ENCODE measurements around the gene MICAL3.
"Not testable (repeated sequence)": the region's sequence is repeated elsewhere in the genome, so short reads cannot be mapped to it uniquely, and the experiment has no call there.

MICAL3 gene

DNA sequence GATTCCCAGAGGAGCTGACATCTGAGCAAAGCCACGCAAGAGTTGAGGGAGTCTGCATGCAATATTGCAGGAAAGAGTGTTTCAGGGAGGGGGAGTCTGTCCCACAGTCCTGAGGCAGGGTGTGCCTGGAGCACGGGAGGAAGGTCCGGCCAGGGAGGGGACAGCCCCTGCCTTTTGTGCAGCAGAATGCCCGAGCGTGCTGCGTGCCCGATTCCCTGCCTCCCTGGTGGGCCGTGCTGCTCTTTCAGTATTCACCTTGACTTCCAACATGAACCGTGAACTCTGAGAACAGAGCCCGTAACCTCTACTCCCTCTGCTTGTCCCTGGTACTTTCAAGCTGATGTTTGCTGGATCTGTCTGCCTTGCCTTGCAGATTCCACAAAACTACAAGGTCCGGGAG is 39.3 kb downstream of the MICAL3 start:
- H3K36me3 Mint-ChIP-seq (ENCODE audit: low read depth); H3K4me3 Mint-ChIP-seq; H3K27me3 Mint-ChIP-seq (ENCODE audit: low read depth); H3K27ac Mint-ChIP-seq; H3K9me3 Mint-ChIP-seq: not testable (repeated sequence)
- H3K4me1 Mint-ChIP-seq (ENCODE audit: low read depth): peaks cover 36% of the 10 kb centered on the region

DNA sequence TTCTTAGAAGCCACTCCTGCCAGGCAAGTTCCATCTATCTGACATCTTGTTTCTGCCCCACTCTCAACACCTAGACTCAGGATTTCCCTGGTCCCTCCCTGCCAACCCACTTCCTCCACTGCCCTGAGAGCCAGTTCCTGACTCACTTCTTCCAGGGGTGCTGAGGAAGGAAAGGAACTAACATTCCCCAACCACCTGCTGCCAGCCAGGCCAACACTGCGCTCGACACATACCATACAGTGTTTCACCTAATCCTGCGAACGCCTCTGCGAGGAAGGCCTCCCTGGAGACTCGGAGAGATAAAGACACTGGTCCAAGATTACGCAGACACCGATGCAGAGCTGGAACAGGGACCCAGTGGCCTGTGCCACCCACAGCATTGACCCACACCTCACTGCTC is 40.2 kb downstream of the MICAL3 start:
- Mint-ChIP-seq H3K36me3 (ENCODE audit: low read depth) (peaks cover 1% of the 10 kb centered on the region), H3K27me3 (ENCODE audit: low read depth) (no peaks in the 10 kb centered on the region), H3K27ac (no peak overlapping the region), H3K4me3 (no peak overlapping the region), H3K9me3 (no peaks in the 10 kb centered on the region), H3K4me1 (ENCODE audit: low read depth) (peaks cover 32% of the 10 kb centered on the region)

DNA sequence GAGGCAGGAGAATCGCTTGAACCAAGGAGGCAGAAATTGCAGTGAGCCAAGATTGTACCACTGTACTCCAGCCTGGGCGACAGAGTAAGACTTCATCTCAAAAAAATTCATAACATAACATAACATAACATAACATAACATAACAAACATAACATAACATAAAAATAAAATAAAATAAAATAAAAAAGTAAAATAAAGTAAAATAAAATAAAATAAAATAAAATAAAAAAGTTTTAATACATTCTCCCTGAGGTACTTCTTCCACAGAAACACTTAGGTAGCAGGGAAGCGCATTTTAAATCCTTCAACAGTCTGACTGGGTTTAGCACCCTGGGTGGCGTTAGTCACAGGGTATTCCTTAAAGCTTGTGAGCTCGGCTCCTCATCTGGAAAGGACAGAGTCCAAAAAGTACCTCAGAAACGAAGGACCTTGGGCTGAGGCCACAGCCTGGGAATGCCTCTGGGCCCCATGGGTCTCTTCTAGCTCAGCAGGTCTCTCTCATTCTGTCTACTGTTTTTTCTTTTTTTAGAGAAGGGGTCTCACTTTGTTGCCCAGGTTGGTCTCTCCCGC is 41.7 kb downstream of the MICAL3 start:
- Mint-ChIP-seq H3K27ac (peak overlapping the region; percentile 31), H3K4me3 (no peak overlapping the region), H3K4me1 (ENCODE audit: low read depth) (peaks cover 29% of the 10 kb centered on the region), H3K9me3 (no peaks in the 10 kb centered on the region), H3K27me3 (ENCODE audit: low read depth) (no peaks in the 10 kb centered on the region), H3K36me3 (ENCODE audit: low read depth) (peaks cover 1% of the 10 kb centered on the region)

DNA sequence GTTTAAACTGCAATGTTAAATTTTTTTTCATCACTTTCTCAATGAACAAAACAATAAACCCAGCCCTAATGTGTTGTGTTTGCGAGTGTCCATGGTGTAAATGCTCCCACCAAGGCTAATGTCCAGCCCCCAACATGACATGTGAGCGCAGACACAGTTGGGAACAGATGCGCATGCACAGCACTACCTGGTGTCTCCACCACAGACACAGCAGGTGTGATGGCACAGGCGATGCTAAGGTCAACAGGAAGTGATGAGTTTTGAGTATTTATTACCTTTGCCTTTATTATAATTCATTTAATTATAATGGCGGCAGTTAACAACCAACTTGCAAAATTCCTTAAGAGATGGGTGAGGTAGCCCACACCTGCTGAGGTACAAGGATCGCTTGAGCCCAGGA is 42.9 kb downstream of the MICAL3 start:
- no peak overlapping the region for H3K4me3 Mint-ChIP-seq
- H3K9me3 Mint-ChIP-seq: no peaks in the 10 kb centered on the region
- H3K27me3 Mint-ChIP-seq (ENCODE audit: low read depth): peaks cover 4% of the 10 kb centered on the region
- H3K36me3 Mint-ChIP-seq (ENCODE audit: low read depth): no peaks in the 10 kb centered on the region
- H3K4me1 Mint-ChIP-seq (ENCODE audit: low read depth): peaks cover 28% of the 10 kb centered on the region
- H3K27ac Mint-ChIP-seq: no peak overlapping the region

DNA sequence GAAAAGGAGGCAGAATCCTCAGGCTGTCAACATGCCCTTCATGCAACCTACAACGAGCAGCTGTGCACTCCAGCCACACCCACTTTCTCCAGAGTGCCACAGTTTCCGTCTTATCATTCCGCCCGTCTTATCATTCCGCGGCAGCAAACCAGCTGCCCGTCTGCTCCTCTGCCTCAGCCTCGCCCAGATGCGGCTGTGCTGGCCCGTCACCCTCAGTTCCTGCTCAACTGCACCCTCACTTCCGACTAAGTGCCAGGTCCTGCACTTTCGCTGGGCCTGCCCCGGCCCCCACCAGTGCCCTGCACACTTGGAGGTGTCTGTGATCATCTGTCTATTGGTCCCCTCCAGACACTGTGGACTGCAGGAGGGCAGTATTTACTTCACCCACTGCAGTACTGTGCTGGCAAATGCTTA is 43.7 kb downstream of the MICAL3 start:
- Mint-ChIP-seq H3K4me3 (peak overlapping the region; percentile 72), H3K27me3 (ENCODE audit: low read depth) (peaks cover 7% of the 10 kb centered on the region), H3K4me1 (ENCODE audit: low read depth) (peaks cover 28% of the 10 kb centered on the region), H3K27ac (no peak overlapping the region), H3K36me3 (ENCODE audit: low read depth) (no peaks in the 10 kb centered on the region), H3K9me3 (no peaks in the 10 kb centered on the region)

DNA sequence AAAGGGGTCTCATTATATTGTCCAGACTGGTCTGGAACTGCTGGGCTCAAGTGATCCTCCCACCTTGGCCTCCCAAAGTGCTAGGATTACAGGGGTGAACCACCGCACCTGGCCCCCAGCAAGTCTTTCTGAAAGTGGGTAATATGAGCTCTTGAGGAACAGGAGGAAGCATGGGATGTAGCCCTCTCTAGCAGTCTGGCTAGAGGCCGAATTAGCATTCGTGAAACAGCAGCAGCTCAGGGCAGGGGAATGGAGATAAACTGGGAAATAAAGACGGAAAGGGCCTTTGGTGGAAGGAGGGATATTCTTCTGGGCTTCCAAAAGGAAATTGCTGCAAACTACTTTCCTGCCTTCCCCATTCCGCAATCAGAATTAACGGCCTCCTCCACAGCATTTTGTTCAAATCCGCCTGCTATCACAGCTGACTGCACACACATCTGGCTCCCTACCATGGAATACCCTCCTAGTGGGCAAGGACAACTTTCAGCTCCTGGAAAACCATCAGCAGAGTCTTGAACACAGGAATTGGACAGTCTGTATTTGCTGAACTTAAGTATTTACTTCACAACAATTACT is 44.3 kb downstream of the MICAL3 start:
- H3K4me1 Mint-ChIP-seq (ENCODE audit: low read depth): peaks cover 27% of the 10 kb centered on the region
- H3K27me3 Mint-ChIP-seq (ENCODE audit: low read depth): peaks cover 7% of the 10 kb centered on the region
- H3K4me3 Mint-ChIP-seq: peak overlapping the region; percentile 72
- no peaks in the 10 kb centered on the region for H3K9me3 Mint-ChIP-seq
- H3K27ac Mint-ChIP-seq: no peak overlapping the region
- H3K36me3 Mint-ChIP-seq (ENCODE audit: low read depth): no peaks in the 10 kb centered on the region

DNA sequence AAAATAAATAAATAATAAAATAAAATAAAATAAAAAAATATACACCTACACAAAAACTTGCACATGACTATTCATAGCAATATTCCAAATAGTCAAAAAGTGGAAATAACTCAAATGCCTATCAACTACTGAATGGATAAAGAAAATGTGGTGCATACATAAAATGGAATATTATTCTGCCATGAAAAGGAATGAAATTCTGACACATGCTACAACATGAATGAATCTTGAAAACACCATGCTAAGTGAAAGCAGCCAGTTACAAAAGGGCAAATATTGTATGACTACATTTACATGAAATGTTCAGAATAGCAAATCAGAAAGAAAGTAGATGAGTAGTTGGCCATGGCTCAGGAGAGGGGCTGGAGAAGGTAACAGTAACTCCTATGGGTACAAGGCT is 46.3 kb downstream of the MICAL3 start:
- Mint-ChIP-seq H3K4me1 (ENCODE audit: low read depth) (peaks cover 23% of the 10 kb centered on the region), H3K27ac (no peak overlapping the region), H3K9me3 (no peaks in the 10 kb centered on the region), H3K36me3 (ENCODE audit: low read depth) (no peaks in the 10 kb centered on the region), H3K27me3 (ENCODE audit: low read depth) (peaks cover 7% of the 10 kb centered on the region), H3K4me3 (no peak overlapping the region)

DNA sequence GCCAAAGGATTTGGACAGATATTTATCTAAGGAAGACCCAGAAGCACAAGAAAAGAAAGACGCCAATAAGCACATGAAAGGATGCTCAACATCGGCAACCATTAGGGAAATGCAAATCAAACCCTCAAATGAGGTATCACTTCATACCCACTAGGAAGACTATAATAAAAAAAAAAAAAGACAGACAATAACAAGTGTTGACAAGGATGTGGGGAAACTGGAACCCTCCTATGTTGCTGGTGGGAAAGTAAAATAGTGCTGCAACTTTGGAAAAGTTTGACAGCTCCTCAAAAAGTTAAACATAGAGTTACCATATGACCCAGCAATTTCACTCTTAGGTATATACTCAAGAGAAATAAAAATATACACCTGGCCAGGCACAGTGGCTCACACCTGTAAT is 47.0 kb downstream of the MICAL3 start:
- no peaks in the 10 kb centered on the region for H3K9me3 Mint-ChIP-seq
- H3K4me3 Mint-ChIP-seq: no peak overlapping the region
- H3K27ac Mint-ChIP-seq: no peak overlapping the region
- no peaks in the 10 kb centered on the region for H3K36me3 Mint-ChIP-seq (ENCODE audit: low read depth)
- peaks cover 23% of the 10 kb centered on the region for H3K4me1 Mint-ChIP-seq (ENCODE audit: low read depth)
- H3K27me3 Mint-ChIP-seq (ENCODE audit: low read depth): peaks cover 7% of the 10 kb centered on the region

DNA sequence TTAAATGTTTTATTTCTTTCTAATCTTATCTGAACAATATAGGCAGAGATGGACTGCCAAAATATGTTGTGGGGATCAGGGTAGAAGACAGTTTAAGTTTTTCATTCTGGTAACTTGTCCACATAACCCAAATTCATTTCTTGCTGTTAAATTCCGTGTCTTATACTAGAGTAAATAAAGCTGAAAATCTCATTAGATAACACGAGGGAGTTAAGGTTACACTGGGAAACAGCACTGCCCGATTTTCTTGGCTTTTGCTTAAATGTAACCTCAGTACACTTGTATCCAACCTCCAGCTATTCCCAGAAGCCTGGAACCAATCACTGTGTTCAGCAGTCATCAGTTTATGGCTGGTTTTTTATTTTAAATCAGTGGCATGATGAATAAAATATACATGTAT is 48.2 kb downstream of the MICAL3 start:
- Mint-ChIP-seq H3K9me3 (no peaks in the 10 kb centered on the region), H3K27me3 (ENCODE audit: low read depth) (peaks cover 7% of the 10 kb centered on the region), H3K4me3 (no peak overlapping the region), H3K27ac (no peak overlapping the region), H3K4me1 (ENCODE audit: low read depth) (peaks cover 22% of the 10 kb centered on the region), H3K36me3 (ENCODE audit: low read depth) (no peaks in the 10 kb centered on the region)

DNA sequence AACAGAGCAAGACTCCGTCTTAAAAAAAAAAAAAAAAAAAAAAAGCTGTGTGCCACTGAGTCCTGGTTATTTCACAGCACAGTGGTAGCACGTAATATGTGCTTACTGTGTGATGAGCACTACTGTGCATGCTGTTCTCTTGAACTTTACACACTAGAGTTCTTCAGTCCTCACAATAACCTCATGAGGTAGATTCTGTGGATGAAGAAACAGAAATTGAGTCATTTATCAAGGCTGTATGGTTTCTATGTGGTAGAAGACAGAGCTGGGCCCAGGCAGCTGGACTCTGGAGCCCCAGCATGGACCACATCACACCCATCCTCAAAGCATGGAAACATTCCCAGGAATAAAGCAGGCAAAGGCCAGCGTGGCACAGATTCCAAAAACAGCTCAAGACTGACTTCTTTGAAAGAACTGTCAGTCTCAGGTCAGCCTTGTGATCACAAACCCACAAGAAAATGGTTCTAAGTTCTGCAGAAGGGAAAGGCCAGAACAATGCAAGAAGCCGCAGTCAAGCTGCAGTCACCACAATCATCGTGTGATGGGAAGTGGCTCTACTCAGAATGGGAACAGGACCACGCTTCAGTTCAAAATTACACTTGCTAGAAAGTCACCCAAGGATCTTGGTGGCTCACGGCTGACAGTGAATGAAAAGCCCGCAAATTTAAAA is 49.5 kb downstream of the MICAL3 start:
- Mint-ChIP-seq H3K36me3 (ENCODE audit: low read depth) (no peaks in the 10 kb centered on the region), H3K9me3 (no peaks in the 10 kb centered on the region), H3K4me3 (peak overlapping the region; percentile 14), H3K4me1 (ENCODE audit: low read depth) (peaks cover 11% of the 10 kb centered on the region), H3K27ac (peak overlapping the region; percentile 52), H3K27me3 (ENCODE audit: low read depth) (peaks cover 7% of the 10 kb centered on the region)

DNA sequence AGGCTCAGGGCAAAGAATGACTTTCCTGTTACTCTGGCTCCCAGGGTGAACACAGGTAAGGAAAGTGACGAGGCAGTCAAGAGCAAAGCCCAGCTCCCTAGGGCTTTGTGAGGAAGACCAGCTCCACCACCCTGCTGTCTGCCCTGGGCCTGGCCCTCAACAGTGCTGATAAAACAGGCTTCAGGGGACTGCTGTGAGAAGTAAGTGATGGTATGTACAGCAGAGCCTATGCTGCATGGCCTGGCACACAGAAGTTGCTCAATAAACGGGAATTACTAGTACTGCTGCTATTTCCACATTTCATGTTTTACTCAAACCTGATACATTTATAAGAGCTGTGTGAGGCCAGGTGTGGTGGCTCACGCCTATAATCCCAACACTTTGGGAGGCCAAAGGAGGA is 50.3 kb downstream of the MICAL3 start:
- H3K27ac Mint-ChIP-seq: no peak overlapping the region
- H3K4me3 Mint-ChIP-seq: no peak overlapping the region
- H3K27me3 Mint-ChIP-seq (ENCODE audit: low read depth): peaks cover 7% of the 10 kb centered on the region
- no peaks in the 10 kb centered on the region for H3K9me3 Mint-ChIP-seq
- H3K36me3 Mint-ChIP-seq (ENCODE audit: low read depth): no peaks in the 10 kb centered on the region
- peaks cover 11% of the 10 kb centered on the region for H3K4me1 Mint-ChIP-seq (ENCODE audit: low read depth)

DNA sequence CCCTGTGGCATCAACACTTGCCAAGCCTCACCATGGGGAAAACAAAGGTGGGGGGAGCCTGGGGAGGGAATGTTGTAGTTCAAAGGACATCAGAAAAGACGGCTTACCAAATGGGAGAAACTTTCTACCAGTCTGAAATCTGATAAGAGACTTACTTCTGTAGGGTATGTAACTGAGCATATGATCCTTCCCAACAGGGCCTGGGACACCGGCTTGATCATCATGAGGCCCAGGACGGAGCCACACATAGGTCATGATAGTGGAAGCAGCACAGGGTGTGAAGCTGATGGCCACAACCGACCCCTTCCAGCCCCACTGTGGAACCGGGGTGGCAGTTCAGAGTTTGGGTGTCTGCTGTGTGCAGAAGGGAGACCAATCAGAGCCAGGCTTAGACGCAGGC is 51.1 kb downstream of the MICAL3 start:
- Mint-ChIP-seq H3K27ac (no peak overlapping the region), H3K27me3 (ENCODE audit: low read depth) (peaks cover 7% of the 10 kb centered on the region), H3K4me3 (no peak overlapping the region), H3K9me3 (no peaks in the 10 kb centered on the region), H3K4me1 (ENCODE audit: low read depth) (peaks cover 11% of the 10 kb centered on the region), H3K36me3 (ENCODE audit: low read depth) (no peaks in the 10 kb centered on the region)

DNA sequence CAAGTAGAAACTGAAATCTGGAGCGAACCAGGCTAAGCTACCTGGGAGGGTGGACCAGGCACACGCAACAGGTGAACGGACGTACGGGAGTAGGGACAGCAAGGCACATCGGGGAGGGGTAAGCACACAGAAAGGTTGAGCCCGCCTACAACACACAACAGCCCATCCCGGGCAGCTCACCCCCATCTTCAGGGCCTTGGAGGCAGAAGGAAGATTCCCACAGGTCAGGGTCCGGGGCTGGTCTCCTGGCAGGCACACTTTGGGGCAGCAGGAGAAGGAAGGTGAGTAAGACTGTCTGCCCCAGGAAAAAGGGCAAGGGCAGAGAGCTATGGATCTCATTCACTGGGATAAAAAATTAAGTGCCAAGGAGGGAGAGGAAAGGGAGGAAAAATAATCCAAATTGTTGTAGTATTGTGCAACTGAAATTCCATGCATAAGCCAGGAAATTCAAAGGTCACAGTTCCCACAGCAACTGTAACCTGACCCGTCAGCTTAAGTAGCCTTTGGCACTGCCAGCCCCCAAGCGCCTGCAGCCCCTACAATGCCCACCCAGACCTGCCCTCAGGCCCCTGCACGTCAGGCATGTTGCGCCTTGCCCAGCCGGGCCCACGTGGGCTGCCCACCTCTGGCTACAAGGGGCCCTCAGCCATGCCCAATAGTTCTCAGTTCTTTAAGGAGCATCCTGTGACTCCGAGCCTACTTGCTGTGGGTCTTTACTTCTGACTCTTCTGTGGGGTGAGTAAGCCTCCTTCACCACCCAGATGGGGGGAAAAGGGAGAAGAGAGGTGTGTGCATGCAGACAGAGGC is 51.8 kb downstream of the MICAL3 start:
- Mint-ChIP-seq H3K4me3 (no peak overlapping the region), H3K27ac (no peak overlapping the region), H3K9me3 (no peaks in the 10 kb centered on the region), H3K4me1 (ENCODE audit: low read depth) (peaks cover 11% of the 10 kb centered on the region), H3K36me3 (ENCODE audit: low read depth) (no peaks in the 10 kb centered on the region), H3K27me3 (ENCODE audit: low read depth) (peaks cover 7% of the 10 kb centered on the region)

DNA sequence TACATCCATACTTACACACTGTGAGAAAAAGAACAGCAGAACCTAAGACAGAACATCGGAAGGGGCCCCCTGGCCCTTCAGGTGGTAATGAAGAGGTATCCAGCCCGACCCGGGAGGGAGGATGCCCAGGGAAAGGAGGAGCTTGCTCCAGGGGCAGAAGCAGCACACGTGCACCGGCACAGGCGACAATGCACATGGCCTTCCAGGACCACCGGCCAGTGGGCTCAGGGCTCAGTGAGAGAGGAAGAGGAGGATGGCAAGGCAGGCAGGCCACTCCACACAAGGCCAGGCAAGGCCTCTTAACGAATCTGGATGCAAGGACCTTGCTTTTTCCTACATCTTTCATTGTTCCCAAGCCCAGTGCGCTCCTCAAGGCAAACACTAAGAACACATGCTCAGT is 52.6 kb downstream of the MICAL3 start:
- peaks cover 3% of the 10 kb centered on the region for H3K27me3 Mint-ChIP-seq (ENCODE audit: low read depth)
- H3K27ac Mint-ChIP-seq: no peak overlapping the region
- H3K36me3 Mint-ChIP-seq (ENCODE audit: low read depth): no peaks in the 10 kb centered on the region
- H3K4me3 Mint-ChIP-seq: no peak overlapping the region
- H3K9me3 Mint-ChIP-seq: no peaks in the 10 kb centered on the region
- H3K4me1 Mint-ChIP-seq (ENCODE audit: low read depth): peaks cover 13% of the 10 kb centered on the region

DNA sequence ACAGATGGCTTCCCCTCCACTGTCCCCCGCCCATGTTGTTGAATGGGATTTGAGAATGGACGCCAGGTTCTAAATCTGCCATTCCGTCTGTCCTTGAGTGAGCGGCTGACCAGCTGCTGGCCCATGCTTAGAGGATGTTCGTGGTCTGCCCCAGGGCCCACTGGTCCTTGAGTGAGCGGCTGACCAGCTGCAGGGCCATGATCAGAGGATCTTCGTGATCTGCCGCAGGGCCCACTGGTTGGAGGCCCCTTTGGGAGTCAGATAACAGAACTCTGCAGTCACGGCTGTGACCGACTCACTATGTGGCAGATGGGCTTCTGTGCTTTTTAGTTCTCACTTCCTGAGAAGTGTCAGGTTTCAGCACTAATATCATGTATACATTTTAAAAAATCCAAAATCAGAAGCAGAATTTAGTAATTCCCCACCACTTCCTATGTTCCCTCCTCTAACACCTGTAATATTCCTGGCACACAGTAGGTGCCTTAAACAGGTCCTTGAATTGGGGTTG is 54.1 kb downstream of the MICAL3 start:
- Mint-ChIP-seq H3K27ac (no peak overlapping the region), H3K27me3 (ENCODE audit: low read depth) (no peaks in the 10 kb centered on the region), H3K4me1 (ENCODE audit: low read depth) (peaks cover 16% of the 10 kb centered on the region), H3K36me3 (ENCODE audit: low read depth) (no peaks in the 10 kb centered on the region), H3K4me3 (no peak overlapping the region), H3K9me3 (no peaks in the 10 kb centered on the region)
